AG09319 (cell line): ENCODE data around the gene ARPP21.

ENCODE experiments used
- DNase-seq: peaks from one replicate; pipeline ENCODE4 v3.0.0-alpha.2; 2010; ENCODE audit warnings: low read depth; ENCODE audit errors: extremely low read depth
- TF ChIP-seq, protein P1 (sequence below): IDR thresholded peaks from 2 replicates; pipeline ENCODE4 v1.5.1; 2011; ENCODE audit warnings: low read depth, mild to moderate bottlenecking, inconsistent platforms, low read length, moderate library complexity

The ARPP21 gene

DNA sequence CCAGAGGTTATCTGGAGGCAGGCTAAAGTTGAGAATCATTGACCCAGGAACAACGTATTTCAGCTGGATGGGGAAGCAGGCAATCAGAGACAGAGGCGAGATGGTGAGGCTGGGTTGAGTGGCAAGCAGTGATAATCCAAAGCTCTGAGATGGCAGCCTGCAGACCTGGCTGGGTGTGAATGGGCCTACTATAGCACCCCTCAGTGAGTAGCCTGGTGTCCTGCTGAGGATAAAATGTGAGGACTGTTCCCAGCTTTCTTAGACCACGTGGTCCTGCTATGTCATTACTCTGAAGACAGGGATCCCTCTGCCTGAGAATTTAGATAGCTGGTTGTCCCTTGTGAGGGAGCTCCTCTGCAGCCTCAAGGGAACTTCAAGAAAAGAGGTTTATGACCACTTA is 141.5 kb downstream of the ARPP21 start:
- DNase-seq: no peak
- TF ChIP-seq, protein P1, sequence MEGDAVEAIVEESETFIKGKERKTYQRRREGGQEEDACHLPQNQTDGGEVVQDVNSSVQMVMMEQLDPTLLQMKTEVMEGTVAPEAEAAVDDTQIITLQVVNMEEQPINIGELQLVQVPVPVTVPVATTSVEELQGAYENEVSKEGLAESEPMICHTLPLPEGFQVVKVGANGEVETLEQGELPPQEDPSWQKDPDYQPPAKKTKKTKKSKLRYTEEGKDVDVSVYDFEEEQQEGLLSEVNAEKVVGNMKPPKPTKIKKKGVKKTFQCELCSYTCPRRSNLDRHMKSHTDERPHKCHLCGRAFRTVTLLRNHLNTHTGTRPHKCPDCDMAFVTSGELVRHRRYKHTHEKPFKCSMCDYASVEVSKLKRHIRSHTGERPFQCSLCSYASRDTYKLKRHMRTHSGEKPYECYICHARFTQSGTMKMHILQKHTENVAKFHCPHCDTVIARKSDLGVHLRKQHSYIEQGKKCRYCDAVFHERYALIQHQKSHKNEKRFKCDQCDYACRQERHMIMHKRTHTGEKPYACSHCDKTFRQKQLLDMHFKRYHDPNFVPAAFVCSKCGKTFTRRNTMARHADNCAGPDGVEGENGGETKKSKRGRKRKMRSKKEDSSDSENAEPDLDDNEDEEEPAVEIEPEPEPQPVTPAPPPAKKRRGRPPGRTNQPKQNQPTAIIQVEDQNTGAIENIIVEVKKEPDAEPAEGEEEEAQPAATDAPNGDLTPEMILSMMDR: no peak

DNA sequence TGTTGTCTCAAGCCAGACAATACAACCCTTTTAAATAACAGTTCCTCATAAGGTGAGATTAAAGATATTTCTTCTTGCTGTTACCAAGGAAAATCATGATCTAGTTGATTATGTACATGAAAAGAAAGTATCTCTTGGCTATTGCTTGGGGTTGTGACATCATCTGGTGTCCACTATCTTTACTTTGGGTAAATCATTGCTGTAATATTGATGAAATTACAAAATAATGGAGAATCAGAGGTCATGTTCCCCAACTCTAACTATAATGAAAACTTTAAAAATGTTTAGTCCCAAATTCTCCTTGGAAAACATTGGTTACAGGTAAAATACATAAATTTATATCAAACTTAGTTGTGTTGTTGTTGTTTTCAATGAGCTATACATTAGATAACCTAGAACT is 142.2 kb downstream of the ARPP21 start:
- TF ChIP-seq, protein P1: no peak
- DNase-seq: no peak

DNA sequence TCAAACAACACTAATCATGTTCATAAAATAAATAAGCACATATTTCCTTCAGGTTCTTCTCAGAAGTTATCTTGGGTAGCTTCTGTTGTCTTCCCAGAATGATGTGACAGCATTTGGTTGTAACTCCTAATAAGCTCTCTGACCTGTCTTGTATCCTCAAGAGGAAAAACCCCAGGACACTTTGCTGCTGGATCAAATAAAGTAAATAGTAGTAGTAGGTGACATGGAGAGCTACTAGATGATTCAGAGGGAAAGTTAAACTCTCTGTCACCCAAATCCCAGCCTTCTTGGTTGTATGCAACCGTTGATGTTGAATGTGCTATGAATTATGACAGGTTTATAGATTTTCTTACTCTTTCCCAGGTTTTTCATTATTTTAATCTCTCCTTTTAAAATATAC is 143.0 kb downstream of the ARPP21 start:
- TF ChIP-seq, protein P1: no peak
- DNase-seq: no peak

DNA sequence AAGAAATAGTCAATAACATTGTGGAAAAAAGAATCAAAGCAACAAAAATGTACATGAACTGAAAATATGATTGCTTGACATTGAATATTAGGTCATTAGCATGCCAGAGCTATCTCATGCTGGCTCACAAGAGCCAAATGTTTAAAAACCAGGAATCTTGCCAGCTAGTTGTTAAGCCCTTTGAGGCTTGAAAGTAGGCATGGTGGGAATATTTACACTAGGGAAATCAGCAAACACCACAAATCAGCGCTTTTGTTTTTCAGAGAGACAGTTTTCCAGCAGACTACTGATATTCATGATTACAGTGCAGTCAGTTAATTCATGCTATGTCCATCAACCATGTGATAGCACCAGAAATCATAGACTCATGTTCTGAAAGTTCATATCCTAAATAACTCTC is 144.8 kb downstream of the ARPP21 start:
- TF ChIP-seq, protein P1: no peak

DNA sequence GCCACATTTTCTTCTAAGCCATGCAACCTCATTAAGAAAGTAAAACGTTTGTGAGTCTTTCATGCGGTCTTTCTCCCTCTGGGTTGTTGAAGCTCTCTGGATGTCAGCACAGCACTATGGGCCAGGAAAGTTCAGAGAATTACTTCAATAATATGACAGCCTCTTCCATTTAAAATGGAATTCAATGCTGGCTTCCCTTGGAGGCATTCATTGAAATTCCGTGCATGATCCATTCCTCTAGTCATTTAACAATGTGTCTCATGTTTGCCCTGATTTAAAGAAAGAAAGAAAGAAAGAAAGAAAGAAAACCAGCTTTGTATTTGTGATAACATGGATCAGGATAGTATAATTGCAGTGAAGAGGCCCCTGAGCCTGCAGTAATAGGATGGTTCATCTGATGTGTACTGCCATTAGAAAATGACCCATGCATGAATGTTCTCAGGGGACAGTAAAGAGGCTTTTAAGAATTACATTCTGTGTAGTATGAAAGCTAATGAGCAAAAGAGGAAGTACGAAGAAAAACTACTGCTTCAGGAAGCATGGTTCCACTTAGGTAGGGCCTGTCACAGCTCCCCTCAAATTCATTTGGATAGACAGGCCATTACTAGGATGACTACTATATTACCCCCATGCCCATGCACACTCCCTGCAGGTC is 146.0 kb downstream of the ARPP21 start:
- no peak for DNase-seq
- TF ChIP-seq, protein P1: no peak

More for the DNA sequence above, 144.8 kb downstream of the ARPP21 start:
- no peak for DNase-seq

DNA sequence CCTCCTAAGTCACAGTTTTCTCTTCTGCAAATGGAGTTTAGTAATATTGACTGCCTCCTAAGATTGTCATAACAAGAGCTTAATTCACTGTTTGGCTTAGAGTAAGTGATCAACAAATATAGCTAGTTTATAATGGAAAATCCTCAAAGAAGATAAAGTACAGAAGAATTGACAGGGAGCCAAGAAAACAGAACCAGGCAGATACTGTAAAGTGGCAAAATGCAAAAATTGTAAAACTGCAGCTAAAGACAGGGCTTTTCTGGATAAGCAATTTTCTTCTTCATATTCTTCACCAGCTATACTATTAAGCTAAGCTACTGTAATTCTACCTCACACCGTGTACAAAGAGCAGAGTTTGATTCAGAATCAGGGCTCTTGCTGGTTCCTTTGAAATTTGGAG is 148.6 kb downstream of the ARPP21 start:
- no peak for DNase-seq
- TF ChIP-seq, protein P1: no peak

DNA sequence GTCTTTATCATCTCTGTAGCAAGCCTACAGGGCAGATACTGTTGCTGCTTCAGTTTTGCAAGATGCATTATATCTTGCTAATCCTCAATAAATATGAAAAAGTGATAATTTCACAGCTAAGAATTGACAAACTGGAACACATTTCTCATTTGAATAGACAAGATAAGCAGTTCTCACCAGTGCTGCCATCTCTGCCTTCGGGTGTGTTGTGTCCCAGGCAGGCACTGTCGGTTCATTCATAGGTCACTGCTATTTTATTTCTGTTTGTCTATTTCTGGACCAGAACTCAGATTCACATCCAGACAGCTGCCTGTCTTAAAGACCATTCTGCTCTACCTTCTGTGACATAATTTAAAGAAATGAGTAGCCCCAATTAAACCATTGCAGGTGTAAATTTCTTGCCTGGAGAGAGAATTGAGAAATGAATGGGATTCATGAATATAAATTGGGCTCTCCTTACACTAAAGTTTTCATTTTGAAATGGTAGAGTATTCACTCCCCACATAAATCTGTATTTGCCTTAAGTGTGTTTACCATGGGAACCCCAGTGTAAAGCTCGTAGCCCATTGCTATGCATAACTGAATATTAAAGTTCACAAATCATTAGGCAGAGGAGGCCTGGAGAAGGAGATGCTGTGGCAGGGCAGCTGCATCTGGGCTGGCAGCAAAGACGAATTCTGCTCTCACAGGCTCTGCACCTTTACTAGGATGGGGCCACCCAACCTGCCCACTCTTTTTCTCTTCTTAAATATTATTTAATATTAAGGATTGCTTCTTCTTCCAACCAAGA is 149.9 kb downstream of the ARPP21 start:
- DNase-seq: no peak
- TF ChIP-seq, protein P1: no peak
